GM15510 (cell line): Measurements from ENCODE around the gene IGF1R.

Experiments
- POLR2A ChIP-seq: IDR thresholded peaks from 3 replicates; pipeline ENCODE4 v1.6.1; 2011; ENCODE audit warnings: borderline replicate concordance; ENCODE audit not compliant: insufficient read length; ENCODE audit errors: extremely low read depth

The IGF1R gene

GRCh38 chr15:98883478-98883877, 235.1 kb downstream of the IGF1R start:
- no peak for TF ChIP-seq POLR2A

GRCh38 chr15:98884894-98885293, 236.6 kb downstream of the IGF1R start:
- TF ChIP-seq POLR2A, result no peak

GRCh38 chr15:98887976-98888375, 239.6 kb downstream of the IGF1R start:
- no peak for TF ChIP-seq POLR2A

- no peak for TF ChIP-seq POLR2A
These were observed 240.6 kb downstream of the IGF1R start for GRCh38 chr15:98888820-98889479.

- no peak for TF ChIP-seq POLR2A
These were observed 241.8 kb downstream of the IGF1R start for GRCh38 chr15:98889930-98890695.

GRCh38 chr15:98891301-98891700, 243.0 kb downstream of the IGF1R start:
- TF ChIP-seq POLR2A, result no peak

- TF ChIP-seq POLR2A, result no peak
These were observed 245.1 kb downstream of the IGF1R start for GRCh38 chr15:98893401-98893800.

- TF ChIP-seq POLR2A, result no peak
These were observed 246.0 kb downstream of the IGF1R start for GRCh38 chr15:98894312-98894711.

GRCh38 chr15:98896002-98896721, 247.8 kb downstream of the IGF1R start:
- no peak for TF ChIP-seq POLR2A

- no peak for TF ChIP-seq POLR2A
These were observed 248.7 kb downstream of the IGF1R start for GRCh38 chr15:98896802-98897732.

- no peak for TF ChIP-seq POLR2A
These were observed 249.8 kb downstream of the IGF1R start for GRCh38 chr15:98898122-98898521.

- TF ChIP-seq POLR2A, result no peak
These were observed 251.1 kb downstream of the IGF1R start for GRCh38 chr15:98899272-98900021.

GRCh38 chr15:98900356-98900755, 252.0 kb downstream of the IGF1R start:
- no peak for TF ChIP-seq POLR2A

GRCh38 chr15:98901434-98902072, 253.2 kb downstream of the IGF1R start:
- TF ChIP-seq POLR2A, result no peak

- no peak for TF ChIP-seq POLR2A
These were observed 254.6 kb downstream of the IGF1R start for GRCh38 chr15:98902931-98903330.
